ENCODE measurements around the gene ITGB3.

GRCh38 chr17:47252766-47253512 lies 688 bp upstream of the ITGB3 start:
- TF ChIP-seq POLR2AphosphoS5 (IDR thresholded peaks at IDR 0.05; ENCODE audit: low read depth, low read length), result no peak
- no peak for TF ChIP-seq TAF1 (IDR thresholded peaks at IDR 0.05; ENCODE audit: borderline replicate concordance, insufficient read depth, low read length)
- TF ChIP-seq SIN3A (IDR thresholded peaks at IDR 0.05; ENCODE audit: borderline replicate concordance, insufficient read depth, low read length), result no peak
- no peak for TF ChIP-seq REST (IDR thresholded peaks at IDR 0.05; ENCODE audit: insufficient read depth in 1 of 2, low read depth in 2 of 2, low read length in 2 of 2)
- no peak for TF ChIP-seq FOXP2 (optimal IDR thresholded peaks at IDR 0.05; ENCODE audit: borderline replicate concordance, extremely low read depth, extremely low read length, insufficient read depth)
